ENCODE data around the gene PLSCR1.
"Not testable (repeated sequence)": the region's sequence is repeated elsewhere in the genome, so short reads cannot be mapped to it uniquely, and the experiment has no call there.

PLSCR1 gene

DNA sequence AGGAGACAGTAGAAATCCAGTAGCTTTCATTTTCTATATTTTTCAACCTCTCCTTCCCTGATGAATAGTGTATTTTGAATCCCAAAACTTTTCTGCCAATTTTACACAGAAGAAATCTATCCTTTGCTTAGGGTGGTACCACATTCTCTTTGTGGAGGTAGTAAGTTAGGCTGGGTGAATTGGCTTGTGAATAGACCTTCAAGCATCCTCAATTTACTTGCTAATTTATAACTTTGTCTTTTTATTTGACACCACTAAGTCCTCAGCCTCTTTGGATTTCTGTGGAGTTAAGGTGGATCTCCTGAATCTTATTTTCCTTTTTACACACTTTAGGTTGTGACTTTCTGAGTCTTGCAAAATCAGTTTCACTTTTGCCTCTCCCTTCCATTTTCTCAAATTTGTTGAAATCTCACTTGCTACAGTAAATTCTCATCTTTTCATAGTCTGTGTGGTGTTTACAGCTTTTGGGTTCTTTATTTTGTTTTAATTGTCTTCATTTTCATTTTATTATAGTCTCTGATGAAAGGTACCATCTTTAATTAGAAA, 5.7 kb upstream of the PLSCR1 start:
- no peak for DNase-seq (ENCODE audit: low read depth)

GRCh38 chr3:146547235-146547835, 2.9 kb upstream of the PLSCR1 start:
- no peak for DNase-seq (ENCODE audit: low read depth)

DNA sequence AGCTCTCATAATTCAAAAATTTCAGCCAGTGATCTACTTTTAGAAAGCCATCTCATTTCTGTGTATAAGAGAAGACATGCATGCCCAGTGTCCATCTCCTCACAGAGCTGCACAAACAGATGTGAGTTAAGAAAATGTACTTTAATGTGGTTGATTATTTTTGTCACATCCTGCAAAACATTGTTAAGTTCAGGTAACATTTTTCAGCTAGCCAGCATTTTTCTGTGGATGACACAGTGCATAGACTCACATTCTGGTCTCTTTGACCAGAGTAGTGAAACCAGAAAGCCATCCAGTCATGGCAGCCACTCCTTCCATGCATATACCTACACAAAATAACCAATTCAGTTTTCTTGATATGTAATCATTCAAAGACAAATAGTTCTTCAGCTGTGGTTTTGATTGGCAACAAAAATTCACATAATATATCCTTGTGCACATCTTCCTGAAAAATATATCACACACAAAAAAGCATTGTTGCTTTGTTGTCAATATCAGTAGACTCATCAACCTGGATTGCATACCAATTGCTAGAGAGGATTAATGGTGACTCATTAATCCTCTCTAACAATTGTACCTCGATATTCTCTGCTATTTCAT, 2.1 kb upstream of the PLSCR1 start:
- DNase-seq (ENCODE audit: low read depth): no peak

GRCh38 chr3:146544929-146545528, 622 bp upstream of the PLSCR1 start:
- no peak for DNase-seq (ENCODE audit: low read depth)

GRCh38 chr3:146543461-146544001, 876 bp downstream of the PLSCR1 start:
- peak; percentile 60 for DNase-seq (ENCODE audit: low read depth)

GRCh38 chr3:146542978-146543377, 1.4 kb downstream of the PLSCR1 start:
- no peak for DNase-seq (ENCODE audit: low read depth)

GRCh38 chr3:146542179-146542578, 2.2 kb downstream of the PLSCR1 start:
- peak; percentile 74 for DNase-seq (ENCODE audit: low read depth)

DNA sequence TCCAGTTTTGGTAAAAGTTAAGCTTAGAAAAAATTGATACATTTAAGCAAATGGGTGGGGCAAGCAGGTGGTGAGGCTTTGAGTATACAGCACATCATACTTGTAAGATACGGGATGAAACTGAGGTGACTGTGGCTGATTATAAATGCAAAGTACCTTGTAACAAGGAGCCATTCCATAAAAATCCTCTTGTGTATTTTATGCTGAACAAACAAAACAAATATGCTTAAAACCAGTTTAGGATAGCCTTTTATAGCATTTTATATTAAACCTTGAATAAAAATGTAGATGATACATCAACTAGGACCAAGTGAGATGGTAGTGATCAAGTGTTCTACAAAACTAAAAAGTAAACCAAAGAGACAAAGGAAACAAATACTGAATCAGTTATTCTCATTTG, 3.4 kb downstream of the PLSCR1 start:
- DNase-seq (ENCODE audit: low read depth): no peak

GRCh38 chr3:146540236-146540635, 4.2 kb downstream of the PLSCR1 start:
- no peak for DNase-seq (ENCODE audit: low read depth)

GRCh38 chr3:146539315-146539714, 5.1 kb downstream of the PLSCR1 start:
- DNase-seq (ENCODE audit: low read depth): no peak

DNA sequence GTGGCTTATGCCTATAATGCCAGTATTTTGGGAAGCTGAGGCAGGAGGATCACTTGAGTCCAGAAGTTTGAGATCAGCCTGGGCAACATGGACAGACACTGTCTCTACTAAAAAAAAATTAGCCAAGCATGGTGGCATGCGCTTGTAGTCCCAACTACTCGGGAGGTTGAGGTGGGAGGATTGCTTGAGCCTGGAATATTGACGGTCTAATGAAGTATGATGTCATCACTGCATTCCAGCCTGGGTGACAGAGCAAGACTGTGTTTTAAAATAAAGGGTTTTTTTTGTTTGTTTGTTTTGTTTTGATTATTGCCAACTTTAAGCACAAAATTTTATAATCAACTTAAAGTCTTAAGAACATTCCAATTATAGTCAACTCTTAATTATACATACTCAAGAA, 6.8 kb downstream of the PLSCR1 start:
- no peak for DNase-seq (ENCODE audit: low read depth)

DNA sequence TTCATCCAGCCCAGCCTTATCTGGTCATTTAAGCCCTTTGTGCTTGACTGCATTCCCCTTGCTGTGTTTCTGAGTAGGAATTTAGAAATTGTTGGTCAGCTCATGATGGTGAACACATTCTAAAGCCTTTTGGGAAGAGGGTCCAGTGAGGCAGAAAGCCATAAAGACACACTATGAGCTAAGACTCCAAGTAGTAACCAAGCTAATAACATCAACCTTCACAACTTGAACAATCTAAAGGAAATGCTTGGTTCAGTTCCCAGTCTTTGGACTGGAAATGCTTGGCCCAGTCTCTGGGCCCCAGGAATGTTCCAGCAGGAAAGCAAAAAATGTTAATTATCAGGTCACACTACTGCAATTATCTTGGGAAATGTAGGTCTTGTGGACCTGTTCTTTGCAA, 7.7 kb downstream of the PLSCR1 start:
- DNase-seq (ENCODE audit: low read depth): peak; percentile 70

GRCh38 chr3:146532406-146532805, 12.0 kb downstream of the PLSCR1 start:
- peak; percentile 47 for DNase-seq (ENCODE audit: low read depth)

DNA sequence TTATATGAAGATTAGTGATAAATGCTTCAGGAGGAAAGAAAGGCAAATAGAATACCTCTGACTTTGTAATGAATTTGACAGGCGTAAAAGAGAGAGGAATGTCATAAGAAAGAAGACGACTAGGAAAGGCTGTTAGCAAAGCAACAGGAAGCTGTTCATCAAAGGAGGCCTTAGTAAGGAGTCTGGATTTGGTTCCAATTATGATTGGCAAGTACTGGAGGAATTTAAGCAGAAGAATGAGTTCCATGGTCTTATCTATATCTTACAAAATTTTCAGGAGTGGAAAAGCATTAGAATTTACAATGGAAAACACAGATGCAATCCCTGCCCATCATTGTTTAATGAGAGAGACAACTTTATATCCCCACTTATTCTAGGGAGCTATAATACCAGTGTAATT, 13.8 kb downstream of the PLSCR1 start:
- no peak for DNase-seq (ENCODE audit: low read depth)

DNA sequence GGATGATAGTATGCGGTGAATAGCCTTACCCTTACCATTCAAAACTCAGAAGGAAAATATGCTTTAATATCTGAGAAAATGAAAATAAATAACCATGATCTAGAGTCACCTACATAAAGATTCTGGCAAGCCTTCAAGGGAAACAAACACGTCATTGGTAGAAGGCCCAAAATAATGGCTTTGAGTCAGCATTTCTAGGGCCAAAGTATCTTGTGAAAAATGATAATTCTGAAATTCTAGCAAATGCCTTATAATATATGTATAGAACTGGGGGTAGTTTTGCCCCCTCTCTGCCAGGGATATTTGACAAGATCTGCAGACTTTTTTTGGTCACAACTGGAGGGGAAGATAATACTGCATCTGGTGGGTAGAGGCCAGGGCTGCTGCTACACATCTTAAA, 15.4 kb downstream of the PLSCR1 start:
- no peak for DNase-seq (ENCODE audit: low read depth)

GRCh38 chr3:146524961-146525360, 19.4 kb downstream of the PLSCR1 start:
- DNase-seq (ENCODE audit: low read depth): no peak

GRCh38 chr3:146523531-146523930, 20.9 kb downstream of the PLSCR1 start:
- DNase-seq (ENCODE audit: low read depth): no peak

GRCh38 chr3:146522174-146523158, 21.9 kb downstream of the PLSCR1 start:
- not testable (repeated sequence) for DNase-seq (ENCODE audit: low read depth)

- peak; percentile 56 for DNase-seq (ENCODE audit: low read depth)
Observed at GRCh38 chr3:146521394-146521793, 23.0 kb downstream of the PLSCR1 start.

DNA sequence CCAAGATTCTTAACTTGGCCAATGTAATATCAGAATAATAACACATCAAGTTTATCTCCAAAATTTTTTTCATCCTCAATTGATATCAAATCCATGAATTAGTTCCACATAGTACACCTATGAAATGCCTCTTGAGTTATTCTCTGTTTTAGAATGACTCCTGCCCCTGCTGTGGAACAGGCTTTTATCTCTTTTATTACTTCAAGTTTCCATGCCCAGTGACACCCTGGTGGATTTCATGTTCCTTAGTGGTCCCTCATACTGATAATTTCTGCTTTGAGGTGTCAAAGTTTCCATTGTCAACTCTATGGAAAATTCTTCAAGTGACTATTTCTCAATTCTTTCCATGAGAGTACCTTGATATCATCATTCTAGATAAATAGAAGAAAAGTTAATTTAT, 24.6 kb downstream of the PLSCR1 start:
- DNase-seq (ENCODE audit: low read depth): no peak

DNA sequence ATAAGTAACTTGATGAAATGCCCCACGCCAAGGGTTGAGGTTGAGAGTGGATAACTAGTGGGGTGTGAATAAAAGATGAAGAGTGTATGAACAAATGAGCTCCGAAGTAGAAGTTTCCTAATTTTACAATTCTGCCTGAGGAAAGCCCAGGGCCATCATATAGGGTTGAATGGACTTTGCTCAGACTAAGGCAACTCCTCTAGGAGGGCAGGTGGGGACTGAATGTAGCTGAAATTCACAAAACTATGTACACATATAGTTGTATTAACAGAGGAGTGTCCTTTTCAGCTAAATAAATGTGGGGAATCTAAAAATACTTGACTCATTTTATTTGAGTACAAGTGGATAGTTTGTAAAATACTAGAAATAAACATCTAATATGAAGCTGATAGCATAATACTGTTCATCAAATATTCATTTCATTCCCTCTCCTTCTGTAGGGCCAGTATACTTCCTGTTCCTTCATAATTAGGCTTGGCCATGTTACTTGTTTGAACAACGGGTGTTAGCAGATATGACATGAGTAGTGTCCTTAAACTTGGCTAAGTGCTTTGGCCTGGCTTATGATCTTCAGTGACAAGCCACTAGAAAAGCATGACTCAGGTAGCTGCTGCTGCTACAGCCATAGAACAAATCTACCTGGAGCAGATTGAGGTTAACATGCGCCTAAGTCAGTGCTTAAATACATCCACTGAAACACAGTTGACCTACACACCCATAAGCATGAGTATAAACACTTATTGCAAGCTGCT, 26.5 kb downstream of the PLSCR1 start:
- DNase-seq (ENCODE audit: low read depth): no peak

All from fibroblast of gingiva (primary cell).